PC-3 (cell line): ENCODE results near the gene PAPOLA. TPM values are rescaled to one million over a fixed set of nuclear protein-coding genes. Genes with fewer than 3 reads are reported as not detected.
A peak's percentile ranks its signal among the peaks of the same experiment; 100 is the strongest.

ENCODE experiments used
- ATAC-seq: fragments of 200-7000 bp; cut with Tn5 transposase; 2 replicates; pipeline ENCODE4 v1.9.1; 2020; ENCODE audit warnings: mild to moderate bottlenecking, moderate library complexity
- BruUV-seq: library from RNA; stranded (reverse); fragments of 400-500 nt; replicated peaks from 2 replicates; lab custom pipeline; 2021; lab: Mats Ljungman, UMichigan
- CTCF ChIA-PET: fragments of 300-600 bp; sonication (Branson Sonifier 250); formaldehyde crosslinking; loops from one replicate; lab custom pipeline; 2022; ENCODE audit warnings: antibody characterized with exemption; lab: Charles Lee
- POLR2A ChIA-PET: fragments of 300-600 bp; sonication (Branson Sonifier 250); formaldehyde crosslinking; loops from one replicate; lab custom pipeline; 2022; ENCODE audit warnings: antibody characterized with exemption; ENCODE audit not compliant: unreplicated experiment; lab: Charles Lee
- DNase-seq: peaks from one replicate; pipeline ENCODE4 v3.0.0-alpha.2; 2015
- H2AFZ ChIP-seq: fragments of 300-600 bp; sonication (generic); 2 replicates; pipeline ENCODE4 v1.6.0; 2016; ENCODE audit warnings: antibody characterized with exemption, low read length
- H3F3A ChIP-seq: fragments of 300-600 bp; sonication (generic); one replicate; pipeline ENCODE4 v1.6.0; 2017; ENCODE audit warnings: antibody characterized with exemption, low read length, control low read depth, mild to moderate bottlenecking; ENCODE audit not compliant: unreplicated experiment
- H3K27ac ChIP-seq: fragments of 300-600 bp; sonication (generic); 2 replicates; pipeline ENCODE4 v1.5.1; 2016; ENCODE audit warnings: mild to moderate bottlenecking, low read length
- H3K27me3 ChIP-seq: fragments of 300-600 bp; sonication (generic); 2 replicates; pipeline ENCODE4 v1.6.1; 2016; ENCODE audit warnings: low read length, mixed read lengths
- H3K36me3 ChIP-seq: fragments of 300-600 bp; sonication (generic); 2 replicates; pipeline ENCODE4 v1.6.1; 2016; ENCODE audit warnings: low read depth, mixed run types, low read length, mixed read lengths
- H3K4me1 ChIP-seq: fragments of 300-600 bp; sonication (generic); 2 replicates; pipeline ENCODE4 v1.5.1; 2016; ENCODE audit warnings: low read length; ENCODE audit not compliant: insufficient read depth
- H3K4me2 ChIP-seq: fragments of 300-600 bp; sonication (generic); 2 replicates; pipeline ENCODE4 v1.6.0; 2016; ENCODE audit warnings: low read length
- H3K4me3 ChIP-seq: fragments of 300-600 bp; sonication (generic); 2 replicates; pipeline ENCODE4 v1.5.1; 2016; ENCODE audit warnings: mild to moderate bottlenecking, low read length, mixed read lengths
- H3K79me2 ChIP-seq: fragments of 300-600 bp; sonication (generic); 2 replicates; pipeline ENCODE4 v1.6.1; 2017; ENCODE audit warnings: low read length, mixed read lengths
- H3K9ac ChIP-seq: fragments of 300-600 bp; sonication (generic); 2 replicates; pipeline ENCODE4 v1.6.0; 2016; ENCODE audit warnings: mild to moderate bottlenecking, low read length
- H3K9me2 ChIP-seq: fragments of 300-600 bp; sonication (generic); replicated peaks from 2 replicates; pipeline ENCODE4 v1.6.1; 2016; ENCODE audit warnings: mixed run types, low read length, mixed read lengths
- H3K9me3 ChIP-seq: fragments of 300-600 bp; sonication (generic); 2 replicates; pipeline ENCODE4 v1.6.1; 2016; ENCODE audit warnings: low read length, mixed read lengths
- H4K20me1 ChIP-seq: fragments of 300-600 bp; sonication (generic); 2 replicates; pipeline ENCODE4 v1.6.1; 2016; ENCODE audit warnings: low read length, mixed read lengths
- CTCF ChIP-seq: fragments of 300-600 bp; sonication (generic); conservative IDR thresholded peaks from 2 replicates; pipeline ENCODE4 v1.5.1; 2017; ENCODE audit warnings: antibody characterized with exemption, low read depth, mild to moderate bottlenecking, low read length
- EZH2 ChIP-seq: fragments of 300-600 bp; sonication (generic); IDR thresholded peaks from one replicate; pipeline ENCODE4 v1.6.1; 2017; ENCODE audit warnings: antibody characterized with exemption, mild to moderate bottlenecking, low read length; ENCODE audit not compliant: unreplicated experiment
- EZH2phosphoT487 ChIP-seq: fragments of 300-600 bp; sonication (generic); IDR thresholded peaks from 2 replicates; pipeline ENCODE4 v1.6.1; 2018; ENCODE audit warnings: mild to moderate bottlenecking, antibody characterized with exemption, low read length, borderline replicate concordance
- intact Hi-C: fragments of 100-400 bp; cut with micrococcal nuclease; formaldehyde crosslinking; loops from 2 replicates; pipeline ENCODE4 v1.9.0; 2023
- total RNA-seq: library from RNA; depleted of rRNA; stranded (reverse); fragments of >200 nt; gene quantifications from 2 replicates; pipeline ENCODE4 v1.2.3, GENCODE V29; 2014

PAPOLA gene
- total RNA-seq, 1 experiment from 2014 or later = 111 TPM

DNA sequence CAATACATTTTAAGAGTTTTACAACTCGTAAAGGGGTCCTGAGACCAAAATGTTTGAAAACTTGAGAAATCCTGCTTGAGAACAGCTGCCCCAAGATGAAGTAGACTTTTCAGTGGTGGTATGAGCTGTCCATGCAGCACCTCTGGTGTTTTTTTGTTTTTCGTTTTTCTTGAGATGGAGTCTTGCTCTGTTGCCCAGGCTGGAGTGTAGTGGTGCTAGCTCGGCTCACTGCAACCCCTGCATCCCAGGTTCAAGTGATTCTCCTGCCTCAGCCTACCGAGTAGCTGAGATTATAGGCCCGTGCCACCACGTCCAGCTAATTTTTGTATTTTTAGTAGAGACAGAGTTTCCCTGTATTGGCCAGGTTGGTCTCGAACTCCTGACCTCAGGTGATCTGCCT lies 5.5 kb downstream of the PAPOLA start:
- Histone ChIP-seq H3K27ac (no peak overlapping the region), H3K9me3 (no peaks in the 10 kb centered on the region), H3K4me3 (no peak overlapping the region), H4K20me1 (peaks cover 88% of the 10 kb centered on the region), H3K9ac (no peak overlapping the region), H3K4me2 (no peak overlapping the region), H3K9me2 (no peaks in the 10 kb centered on the region), H3K4me1 (peaks cover 24% of the 10 kb centered on the region), H3K36me3 (no peaks in the 10 kb centered on the region; the same call in 1 of the 2 replicates), H3K79me2 (peaks cover 100% of the 10 kb centered on the region), H2AFZ (no peak overlapping the region), H3F3A (no peaks in the 10 kb centered on the region), H3K27me3 (no peaks in the 10 kb centered on the region)
- DNase-seq (no peak), ATAC-seq (no peak)
- BruUV-seq = no TSS peak
- ChIA-PET POLR2A (no interaction called here), CTCF (no interaction called here)
- intact Hi-C loops = no loop called here
- TF ChIP-seq CTCF = no peak

- Histone ChIP-seq H3K4me3 (no peak overlapping the region), H3K27me3 (no peaks in the 10 kb centered on the region), H3K9ac (no peak overlapping the region), H3K4me2 (no peak overlapping the region), H2AFZ (no peak overlapping the region), H3K9me2 (no peaks in the 10 kb centered on the region), H3K9me3 (no peaks in the 10 kb centered on the region), H3K4me1 (peaks cover 23% of the 10 kb centered on the region), H3F3A (no peaks in the 10 kb centered on the region), H3K36me3 (no peaks in the 10 kb centered on the region; the same call in 1 of the 2 replicates), H3K79me2 (peaks cover 100% of the 10 kb centered on the region), H3K27ac (no peak overlapping the region), H4K20me1 (peaks cover 90% of the 10 kb centered on the region)
- peak; percentile 6 for DNase-seq
- intact Hi-C loops = no loop called here
- POLR2A ChIA-PET = no interaction called here
- no TSS peak for BruUV-seq
- no peak for TF ChIP-seq EZH2
- TF ChIP-seq EZH2phosphoT487 = no peak
- TF ChIP-seq CTCF = no peak
- CTCF ChIA-PET = no interaction called here
- peak; percentile 43; the same call in 1 of the 2 replicates for ATAC-seq
These were observed 6.7 kb downstream of the PAPOLA start for GRCh38 chr14:96508900-96509299.

GRCh38 chr14:96509457-96510090 lies 7.4 kb downstream of the PAPOLA start:
- Histone ChIP-seq H3K9me3 (no peaks in the 10 kb centered on the region), H3K4me1 (peaks cover 17% of the 10 kb centered on the region), H3K36me3 (no peaks in the 10 kb centered on the region; the same call in 1 of the 2 replicates), H3K9ac (no peak overlapping the region), H2AFZ (no peak overlapping the region), H3K4me2 (no peak overlapping the region), H3K27ac (no peak overlapping the region), H3K79me2 (peaks cover 100% of the 10 kb centered on the region), H3K4me3 (no peak overlapping the region), H3K9me2 (no peaks in the 10 kb centered on the region), H3K27me3 (no peaks in the 10 kb centered on the region), H4K20me1 (peaks cover 90% of the 10 kb centered on the region), H3F3A (no peaks in the 10 kb centered on the region)
- ATAC-seq (no peak), DNase-seq (no peak)
- no peak for TF ChIP-seq EZH2phosphoT487
- TF ChIP-seq CTCF = no peak
- TF ChIP-seq EZH2 = no peak
- intact Hi-C loops = no loop called here
- BruUV-seq = no TSS peak
- POLR2A ChIA-PET = no interaction called here
- CTCF ChIA-PET = no interaction called here
